NCI-H524 treated with DMSO at 0.1 percent for 48 hours (cell line): ENCODE data around the gene RHBDD2.
"Not testable (repeated sequence)": the region's sequence is repeated elsewhere in the genome, so short reads cannot be mapped to it uniquely, and the experiment has no call there.

Experiments used
- DNase-seq: peaks from one replicate; lab custom pipeline; 2025; lab: John Stamatoyannopoulos, UW

RHBDD2 gene

GRCh38 chr7:75878769-75879611, at the start of gene RHBDD2:
TSS of gene RHBDD2 (plus strand) at chr7:75879034. CDS start at chr7:75879083, 49 bp downstream.
- peak; percentile 26 for DNase-seq

- DNase-seq: not testable (repeated sequence)
Measured at GRCh38 chr7:75829656-75830055, 49.2 kb upstream of the RHBDD2 start.

GRCh38 chr7:75830978-75831377, 47.9 kb upstream of the RHBDD2 start:
- DNase-seq: no peak

- DNase-seq: not testable (repeated sequence)
Measured at GRCh38 chr7:75833662-75834061, 45.2 kb upstream of the RHBDD2 start.

GRCh38 chr7:75835688-75836285, 43.0 kb upstream of the RHBDD2 start:
- DNase-seq: no peak

GRCh38 chr7:75836798-75837197, 42.0 kb upstream of the RHBDD2 start:
- DNase-seq: no peak

GRCh38 chr7:75838281-75838930, 40.4 kb upstream of the RHBDD2 start:
- DNase-seq: not testable (repeated sequence)

- no peak for DNase-seq
Measured at GRCh38 chr7:75840029-75840428, 38.8 kb upstream of the RHBDD2 start.

- no peak for DNase-seq
Measured at GRCh38 chr7:75842836-75843446, 35.9 kb upstream of the RHBDD2 start.

GRCh38 chr7:75843613-75844116, 35.2 kb upstream of the RHBDD2 start:
- no peak for DNase-seq

GRCh38 chr7:75844158-75844557, 34.7 kb upstream of the RHBDD2 start:
- DNase-seq: no peak

- not testable (repeated sequence) for DNase-seq
Measured at GRCh38 chr7:75845132-75845531, 33.7 kb upstream of the RHBDD2 start.

GRCh38 chr7:75847707-75848106, 31.1 kb upstream of the RHBDD2 start:
- DNase-seq: no peak

- no peak for DNase-seq
Measured at GRCh38 chr7:75849573-75849972, 29.3 kb upstream of the RHBDD2 start.

GRCh38 chr7:75850235-75850634, 28.6 kb upstream of the RHBDD2 start:
- DNase-seq: no peak

GRCh38 chr7:75854233-75854632, 24.6 kb upstream of the RHBDD2 start:
- DNase-seq: no peak

- DNase-seq: not testable (repeated sequence)
Measured at GRCh38 chr7:75854813-75855345, 24.0 kb upstream of the RHBDD2 start.

- no peak for DNase-seq
Measured at GRCh38 chr7:75856536-75856935, 22.3 kb upstream of the RHBDD2 start.

- DNase-seq: no peak
Measured at GRCh38 chr7:75858410-75858809, 20.4 kb upstream of the RHBDD2 start.

- no peak for DNase-seq
Measured at GRCh38 chr7:75861636-75862035, 17.2 kb upstream of the RHBDD2 start.

- DNase-seq: not testable (repeated sequence)
Measured at GRCh38 chr7:75864251-75864650, 14.6 kb upstream of the RHBDD2 start.

- DNase-seq: no peak
Measured at GRCh38 chr7:75866114-75866488, 12.7 kb upstream of the RHBDD2 start.
